PFSK-1 (cell line): ENCODE measurements around the gene TERT.

Experiments
- FOXP2 ChIP-seq: optimal IDR thresholded peaks from 2 replicates; pipeline ENCODE3; 2011; ENCODE audit warnings: borderline replicate concordance, control low read depth, inconsistent platforms; ENCODE audit not compliant: insufficient read depth; ENCODE audit errors: extremely low read length, extremely low read depth
- POLR2AphosphoS5 ChIP-seq: IDR thresholded peaks from 2 replicates; pipeline ENCODE4 v1.6.1; 2012; ENCODE audit warnings: low read depth, mild to moderate bottlenecking, control low read depth, low read length, moderate library complexity

DNA sequence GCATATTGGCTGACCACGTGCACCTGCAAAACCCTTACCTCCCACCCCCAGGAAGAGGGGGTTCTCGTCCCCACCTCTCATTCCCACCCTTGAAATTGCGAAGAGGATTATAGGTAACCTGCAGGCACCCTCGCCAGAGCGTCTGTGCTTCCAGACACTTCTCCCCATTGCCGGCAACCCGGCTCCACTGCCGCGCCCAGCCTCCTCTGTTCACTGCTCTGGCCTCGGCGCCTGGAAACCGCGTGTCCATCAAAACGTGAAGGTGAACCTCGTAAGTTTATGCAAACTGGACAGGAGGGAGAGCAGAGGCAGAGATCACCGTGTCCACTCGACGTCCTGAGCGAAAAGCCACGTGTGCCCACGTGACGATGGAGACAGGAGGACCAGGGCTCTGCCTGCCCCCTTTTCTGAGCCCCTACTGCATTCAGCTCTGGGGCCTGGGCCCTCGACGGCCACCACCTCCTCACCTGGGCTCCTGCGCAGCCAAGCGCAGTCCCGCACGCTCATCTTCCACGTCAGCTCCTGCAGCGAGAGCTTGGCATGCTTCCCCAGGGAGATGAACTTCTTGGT lies 1.9 kb downstream of the TERT start:
- TF ChIP-seq POLR2AphosphoS5 (no peak), FOXP2 (no peak)
